SK-N-DZ (cell line): ENCODE measurements around the gene SMARCD3.

Experiments
- DNase-seq: peaks from one replicate; pipeline ENCODE4 v3.0.0-alpha.2; 2015; ENCODE audit warnings: low spot score

Gene SMARCD3

GRCh38 chr7:151272877-151273276, 24.4 kb upstream of the SMARCD3 start:
- DNase-seq, result no peak

DNA sequence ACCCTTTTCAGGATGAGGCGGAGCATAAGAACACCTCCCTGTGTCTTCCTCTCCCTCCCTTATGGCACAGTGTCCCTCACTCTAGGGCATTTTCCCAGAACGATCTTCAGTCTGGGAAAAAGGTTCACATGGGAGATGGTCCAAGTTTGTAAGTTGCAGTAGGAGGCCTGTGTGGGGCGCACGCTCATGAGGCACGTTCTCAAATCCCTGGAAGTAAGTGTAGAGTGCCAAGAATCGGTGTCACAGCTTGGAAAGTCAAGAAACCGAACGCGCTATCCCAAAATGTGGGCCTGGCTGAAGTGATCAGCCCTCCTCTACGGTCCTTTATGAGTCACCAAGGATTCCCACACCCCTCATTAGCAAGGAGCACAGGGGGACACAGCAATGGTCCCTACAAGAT, 23.9 kb upstream of the SMARCD3 start:
- DNase-seq, result no peak

DNA sequence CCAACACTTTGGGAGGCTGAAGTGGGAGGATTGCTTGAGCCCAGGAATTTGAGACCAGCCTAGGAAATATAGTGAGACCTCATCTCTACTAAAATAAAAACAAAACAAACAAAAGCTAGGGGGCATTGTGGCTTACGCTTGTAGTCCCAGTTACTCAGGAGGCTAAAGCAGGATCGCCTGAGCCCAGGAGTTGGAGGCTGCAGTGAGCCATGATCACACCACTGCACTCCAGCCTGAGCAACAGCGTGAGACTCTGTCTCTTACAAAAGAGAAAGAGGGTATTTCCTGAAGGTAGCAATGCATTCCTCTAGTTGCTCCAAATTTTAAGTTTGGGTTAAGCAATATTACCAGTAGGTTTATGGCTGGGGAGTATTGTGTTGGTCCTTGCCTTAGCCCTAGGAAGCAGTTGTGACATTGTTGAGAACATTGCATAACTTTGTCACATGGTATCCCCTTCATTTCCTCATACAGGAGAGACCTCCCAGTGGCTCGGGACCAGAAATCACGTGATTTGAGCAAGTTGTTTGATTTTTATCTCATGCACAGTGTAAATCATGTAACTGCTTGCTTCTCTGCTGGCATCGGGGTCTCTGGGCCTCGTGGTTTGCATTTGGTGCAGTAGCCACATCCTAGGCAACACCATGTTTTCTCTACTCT, 23.3 kb upstream of the SMARCD3 start:
- no peak for DNase-seq

DNA sequence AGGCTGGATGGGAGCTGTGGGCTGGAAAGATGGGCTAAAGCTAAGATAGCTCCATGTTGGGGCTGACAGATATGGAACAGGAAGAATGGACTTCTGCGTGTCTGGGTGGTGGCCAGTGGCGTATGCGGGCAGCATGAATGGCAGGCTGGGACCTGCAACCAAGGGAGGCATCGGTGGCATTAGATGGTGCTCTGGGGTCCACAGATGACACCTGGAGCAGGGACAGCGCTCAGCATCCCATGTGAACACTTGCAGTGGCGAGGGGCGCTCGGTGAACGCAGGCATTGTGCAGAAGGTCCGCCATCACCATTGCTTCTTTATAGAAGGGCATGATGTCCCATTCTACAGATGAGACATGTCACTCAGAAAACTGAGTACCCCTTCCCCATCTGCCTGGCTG, 21.0 kb upstream of the SMARCD3 start:
- no peak for DNase-seq

GRCh38 chr7:151265351-151265931, 16.9 kb upstream of the SMARCD3 start:
- DNase-seq, result no peak

DNA sequence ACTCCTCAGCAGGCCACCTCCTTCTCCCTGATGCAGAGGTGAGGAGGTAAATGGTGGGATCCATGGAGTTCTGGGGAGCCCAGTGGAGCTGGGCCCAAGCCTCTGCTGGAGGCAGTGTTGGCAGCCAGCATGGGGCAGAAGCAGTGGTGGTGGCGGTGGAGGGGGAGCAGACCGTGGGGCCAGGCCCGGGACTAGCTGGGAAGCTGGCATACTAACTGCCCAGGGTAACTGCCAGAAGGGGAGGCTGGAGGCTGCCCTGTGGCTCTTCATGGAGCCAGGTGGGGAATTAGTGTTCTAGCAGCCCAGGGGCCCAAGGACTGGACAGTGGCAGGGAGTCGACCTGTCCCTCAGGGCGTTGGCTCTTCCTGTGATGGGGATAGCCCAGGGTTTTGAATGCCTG, 16.1 kb upstream of the SMARCD3 start:
- no peak for DNase-seq

DNA sequence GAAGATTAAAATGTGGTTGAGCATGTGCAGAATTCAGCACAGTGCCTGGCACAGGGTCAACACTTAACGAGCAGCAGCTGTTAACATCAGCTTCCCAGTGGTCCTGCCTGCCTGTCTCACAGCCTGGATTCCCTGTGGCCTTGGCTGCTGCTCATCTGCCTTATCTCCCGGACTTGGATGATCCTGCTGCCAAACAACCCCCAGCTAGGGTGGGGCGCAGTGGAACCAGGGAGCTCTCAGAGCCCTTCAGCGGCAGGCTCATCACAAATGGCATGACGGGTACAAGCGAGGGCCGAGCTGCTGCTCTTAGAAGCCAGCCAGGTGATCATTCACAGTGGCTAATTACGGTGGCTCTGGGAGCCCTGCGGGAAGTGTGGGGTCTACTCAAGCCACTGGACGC, 13.0 kb upstream of the SMARCD3 start:
- no peak for DNase-seq

GRCh38 chr7:151260883-151261282, 12.4 kb upstream of the SMARCD3 start:
- DNase-seq, result no peak

- no peak for DNase-seq
Measured at GRCh38 chr7:151260471-151260870, 12.0 kb upstream of the SMARCD3 start.

GRCh38 chr7:151257990-151258389, 9.5 kb upstream of the SMARCD3 start:
- DNase-seq, result no peak

DNA sequence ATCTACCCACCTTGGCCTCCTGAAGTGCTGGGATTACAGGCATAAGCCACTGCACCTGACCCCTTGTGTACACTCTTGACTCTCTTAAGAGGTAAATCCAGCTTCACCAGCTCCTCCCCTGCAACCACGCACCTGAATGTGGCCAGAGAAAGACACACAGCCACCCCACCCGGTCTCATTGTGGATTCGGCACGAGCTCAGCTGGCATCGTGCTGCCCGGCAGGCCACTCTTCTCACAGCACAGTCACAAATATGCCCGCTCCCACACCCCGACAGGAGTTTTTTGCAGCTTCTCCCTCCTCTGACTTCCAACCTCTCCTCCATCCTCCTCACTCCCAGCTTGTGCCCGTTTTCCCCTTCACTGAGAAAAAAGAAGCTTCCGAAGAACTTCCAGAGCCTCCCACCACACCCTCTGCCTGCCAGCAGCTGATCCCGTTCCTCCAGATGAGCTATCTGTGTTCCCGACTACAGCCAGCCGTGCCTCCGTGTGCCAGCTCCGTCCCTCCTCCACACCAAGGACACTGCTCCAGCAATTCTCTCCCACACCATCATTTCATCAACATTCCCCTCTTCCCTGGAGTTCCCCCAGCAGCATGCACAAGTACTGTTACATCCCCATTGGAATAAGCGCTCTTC, 8.0 kb upstream of the SMARCD3 start:
- DNase-seq, result no peak

DNA sequence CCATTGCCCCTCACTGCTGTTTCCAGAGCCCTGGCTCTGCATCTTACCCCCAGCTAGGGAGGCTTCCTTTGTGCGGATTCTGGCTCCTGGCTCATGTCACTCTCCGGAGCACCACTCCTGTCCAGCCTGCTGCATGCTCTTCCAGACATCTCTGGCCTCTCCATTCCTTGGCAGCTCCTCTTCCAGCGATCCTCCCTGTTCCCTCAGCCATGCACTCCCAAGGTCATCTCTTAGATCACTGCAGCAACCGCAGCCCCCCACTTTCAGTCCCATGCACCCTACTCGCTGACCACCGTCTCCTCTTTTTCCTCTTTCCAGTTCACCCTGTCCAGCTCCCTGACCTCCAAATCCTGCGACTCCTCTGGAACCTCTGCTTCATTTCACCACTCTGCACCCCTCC, 6.9 kb upstream of the SMARCD3 start:
- no peak for DNase-seq

GRCh38 chr7:151254851-151255250, 6.4 kb upstream of the SMARCD3 start:
- DNase-seq, result no peak

DNA sequence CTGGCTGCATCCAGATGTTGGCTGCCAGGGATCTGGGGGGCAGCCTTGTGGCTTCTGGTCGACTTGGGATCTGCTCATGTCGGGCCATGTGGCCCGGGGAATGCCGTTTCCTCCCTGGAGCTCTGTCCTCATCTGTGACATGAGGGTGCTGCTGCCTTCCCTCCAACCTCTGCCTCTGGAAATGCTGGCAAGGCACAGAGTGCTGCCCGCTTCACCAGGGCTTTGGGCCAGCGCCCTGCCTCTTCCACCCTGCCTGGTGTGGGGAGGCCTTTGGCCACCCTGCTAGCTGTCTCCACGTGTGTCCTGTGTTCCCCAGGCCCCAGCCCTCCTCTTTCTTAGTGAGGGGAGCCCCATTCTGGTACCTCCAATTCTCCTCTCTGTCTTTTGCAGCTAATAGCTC, 5.8 kb upstream of the SMARCD3 start:
- DNase-seq, result no peak

DNA sequence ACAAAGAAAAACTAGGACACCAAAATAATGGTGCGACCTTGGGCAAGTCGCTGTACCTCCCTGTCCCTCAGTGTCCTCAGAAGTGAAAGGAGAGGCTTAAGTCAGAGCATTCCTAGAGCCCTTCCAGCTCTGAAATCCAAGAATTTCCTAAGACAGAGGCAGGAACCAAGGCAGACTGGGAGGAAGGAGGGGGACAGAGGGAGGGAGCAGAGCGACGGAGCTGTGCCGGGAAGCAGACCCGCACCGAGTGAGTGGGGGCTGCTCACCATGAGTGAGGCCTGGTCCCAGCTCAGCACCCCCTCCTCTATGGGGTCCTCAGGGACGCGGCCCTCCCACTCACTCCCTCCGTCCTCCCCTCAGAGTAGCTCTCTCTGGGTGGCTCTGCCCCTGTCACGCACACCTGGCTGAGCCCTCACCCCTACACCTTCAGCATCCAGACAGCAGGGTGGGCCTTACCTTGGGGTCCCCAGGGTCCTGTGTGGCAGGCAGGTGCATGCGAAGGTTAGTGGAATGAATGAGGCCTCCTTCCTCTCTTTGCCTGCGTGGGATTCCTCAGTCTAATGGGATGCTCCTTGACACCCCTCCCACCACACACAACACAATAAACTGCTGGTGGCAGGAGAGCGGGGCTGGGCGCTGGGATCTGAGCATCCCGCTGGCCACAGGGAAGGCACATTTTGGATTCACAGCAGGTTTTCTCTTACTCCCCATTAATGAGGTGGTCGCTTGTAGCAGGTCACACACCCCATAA, 4.6 kb upstream of the SMARCD3 start:
- DNase-seq, result no peak

- no peak for DNase-seq
Measured at GRCh38 chr7:151252561-151252835, 4.0 kb upstream of the SMARCD3 start.

- peak; percentile 79 for DNase-seq
Measured at GRCh38 chr7:151251689-151252560, 3.4 kb upstream of the SMARCD3 start.

- DNase-seq, result peak; percentile 47
Measured at GRCh38 chr7:151251328-151251688, 2.8 kb upstream of the SMARCD3 start.

GRCh38 chr7:151250181-151251132, 2.0 kb upstream of the SMARCD3 start:
- no peak for DNase-seq

GRCh38 chr7:151249732-151250072, 1.2 kb upstream of the SMARCD3 start:
- DNase-seq, result peak; percentile 65
